Femur (tissue), 1 donor: ENCODE measurements around the gene RNF7.
"Not testable (repeated sequence)": the region's sequence is repeated elsewhere in the genome, so short reads cannot be mapped to it uniquely, and the experiment has no call there.

Source experiments
- DNase-seq: peaks from one replicate; pipeline ENCODE4 v3.0.0-alpha.2; 2017

The RNF7 gene

DNA sequence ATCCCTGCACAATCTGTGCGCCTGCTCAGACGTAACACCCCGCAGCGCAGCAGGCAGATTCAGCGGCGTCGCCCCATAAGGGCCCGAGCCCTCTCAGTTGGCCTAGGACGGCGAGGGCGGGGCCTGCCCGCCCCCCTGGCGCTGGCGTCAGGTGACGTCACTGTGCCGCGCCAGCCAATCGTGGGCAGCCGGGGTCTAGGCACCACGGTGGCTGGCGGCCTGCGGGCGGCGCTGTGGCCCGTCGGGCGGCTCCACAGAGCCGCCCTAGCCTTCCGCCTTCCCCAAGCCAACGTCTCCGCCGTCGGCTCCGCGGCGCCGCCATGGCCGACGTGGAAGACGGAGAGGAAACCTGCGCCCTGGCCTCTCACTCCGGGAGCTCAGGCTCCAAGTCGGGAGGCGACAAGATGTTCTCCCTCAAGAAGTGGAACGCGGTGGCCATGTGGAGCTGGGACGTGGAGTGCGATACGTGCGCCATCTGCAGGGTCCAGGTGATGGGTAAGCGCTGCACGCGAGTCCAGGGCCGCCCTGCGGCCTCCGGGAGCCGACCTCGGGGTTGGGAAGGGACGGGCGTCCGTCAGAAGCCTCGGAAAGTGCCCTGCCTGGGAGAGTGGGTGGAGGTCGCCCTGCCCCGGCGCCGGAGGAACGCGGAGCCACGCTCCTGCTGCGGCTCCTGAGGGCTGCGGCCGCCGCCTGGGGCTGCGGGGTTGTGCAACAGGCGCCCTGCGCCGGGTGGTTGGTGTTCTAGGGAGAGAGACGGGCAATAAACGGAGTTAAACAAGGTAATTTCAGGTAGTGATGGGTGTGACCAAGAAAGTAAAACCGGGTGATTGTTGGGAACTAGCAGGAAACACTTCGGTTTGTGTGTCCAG lies at the start of gene RNF7:
Gene RNF7 (plus strand): TSS at position 277 of the 869 bp plus-strand sequence. CDS start 44 bp downstream, at position 321.
- DNase-seq: peak; percentile 98

DNA sequence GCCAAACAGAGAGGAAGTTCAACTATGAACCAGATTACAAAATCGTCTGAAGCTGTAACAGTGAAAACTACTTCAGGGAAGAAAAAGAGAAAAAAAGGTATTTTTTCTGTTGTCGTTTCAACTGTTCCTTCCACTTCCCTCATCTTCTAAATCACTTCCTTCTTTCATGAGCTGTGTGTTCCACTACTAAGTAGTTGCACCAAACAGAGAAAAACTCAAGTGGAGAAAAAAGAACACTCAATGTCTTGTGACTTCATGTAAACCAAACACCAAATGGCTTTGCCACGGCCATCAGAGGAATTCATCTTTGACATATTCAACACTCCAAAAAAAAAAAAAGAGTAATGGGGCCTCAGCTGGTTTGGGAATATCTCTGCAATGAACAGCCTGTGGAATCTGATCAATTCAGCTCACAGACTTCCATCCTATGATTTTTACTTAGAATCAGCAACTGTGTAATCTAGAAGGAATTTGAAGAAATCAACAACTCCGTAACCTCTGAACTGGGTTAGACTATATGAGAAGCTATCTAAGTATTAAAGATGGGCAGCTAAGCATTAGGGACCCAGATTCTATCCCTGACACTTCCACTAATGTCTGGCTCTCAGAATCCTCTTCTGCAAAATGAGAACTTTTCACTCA lies 47.5 kb upstream of the RNF7 start:
- DNase-seq: no peak

DNA sequence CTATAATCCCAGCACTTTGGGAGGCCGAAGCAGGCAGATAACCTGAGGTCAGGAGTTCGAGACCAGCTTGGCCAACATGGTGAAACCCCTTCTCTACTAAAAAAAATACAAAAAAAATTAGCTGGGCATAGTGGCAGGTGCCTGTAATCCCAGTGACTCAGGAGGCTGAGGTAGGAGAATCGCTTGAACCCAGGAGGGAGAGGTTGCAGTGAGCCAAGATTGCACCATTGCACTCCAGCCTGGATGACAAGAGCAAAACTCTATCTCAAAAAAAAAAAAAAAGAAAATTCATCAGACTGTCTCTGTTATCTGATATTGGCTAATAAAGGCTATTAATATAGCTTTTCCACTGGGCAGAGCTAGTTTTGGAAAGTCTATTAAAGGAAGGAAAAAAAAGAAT lies 46.6 kb upstream of the RNF7 start:
- DNase-seq: not testable (repeated sequence)

DNA sequence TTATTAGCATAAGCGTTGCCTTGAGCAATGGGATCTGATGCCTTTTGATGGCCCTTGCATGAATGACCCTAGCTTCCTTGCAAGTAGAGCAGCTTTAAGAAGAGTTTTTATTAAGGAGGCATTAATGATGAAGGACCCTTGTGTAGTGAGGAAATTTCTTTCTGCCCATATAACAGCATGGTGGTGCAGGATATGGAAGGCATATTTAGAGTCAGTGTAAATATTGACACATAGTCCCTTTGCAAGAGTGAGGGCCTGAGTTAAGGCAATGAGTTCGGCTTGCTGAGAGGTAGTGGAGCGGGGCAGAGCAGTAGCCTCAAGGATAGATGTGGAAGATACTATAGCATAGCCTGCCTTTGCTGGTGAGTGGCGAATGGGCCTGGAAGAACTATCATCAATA lies 45.1 kb upstream of the RNF7 start:
- DNase-seq: not testable (repeated sequence)

DNA sequence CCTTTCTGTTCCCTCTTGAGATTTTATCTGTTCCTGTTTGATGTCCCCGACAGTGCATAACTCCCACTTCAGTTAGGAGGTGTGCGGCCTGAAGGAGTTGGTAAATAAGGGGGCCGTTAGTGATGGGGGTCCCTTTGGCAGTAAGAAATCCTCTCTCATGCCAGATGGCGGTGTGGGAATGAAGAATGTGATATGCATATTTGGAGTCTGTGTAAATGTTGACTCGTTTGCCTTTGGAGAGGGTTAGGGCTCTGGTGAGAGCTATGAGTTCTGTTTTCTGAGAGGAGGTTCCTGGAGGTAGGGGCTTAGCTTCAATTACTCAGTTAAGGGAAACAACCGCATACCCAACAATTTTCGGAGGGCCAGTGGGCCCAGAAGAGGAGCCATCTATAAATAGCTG lies 38.8 kb upstream of the RNF7 start:
- no peak for DNase-seq

DNA sequence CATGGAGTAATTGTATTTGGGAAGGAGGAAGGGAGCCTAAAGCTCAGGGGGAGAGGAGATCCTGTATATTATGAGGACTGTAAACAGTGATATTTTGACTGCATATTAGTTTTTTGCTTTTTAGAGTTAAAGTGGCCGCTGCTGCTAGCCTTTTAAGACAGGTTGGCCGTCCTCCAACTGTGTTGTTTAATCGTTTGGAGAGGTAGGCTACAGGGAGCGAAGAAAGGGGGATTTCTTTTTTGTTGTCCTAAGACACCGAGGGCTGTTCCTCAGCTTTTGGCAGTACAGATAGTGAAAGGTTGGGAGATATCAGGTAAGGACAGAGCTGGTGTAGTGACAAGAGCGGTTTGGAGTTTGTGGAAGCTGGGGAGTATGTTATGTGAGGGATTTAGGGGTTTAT lies 38.2 kb upstream of the RNF7 start:
- DNase-seq: no peak

DNA sequence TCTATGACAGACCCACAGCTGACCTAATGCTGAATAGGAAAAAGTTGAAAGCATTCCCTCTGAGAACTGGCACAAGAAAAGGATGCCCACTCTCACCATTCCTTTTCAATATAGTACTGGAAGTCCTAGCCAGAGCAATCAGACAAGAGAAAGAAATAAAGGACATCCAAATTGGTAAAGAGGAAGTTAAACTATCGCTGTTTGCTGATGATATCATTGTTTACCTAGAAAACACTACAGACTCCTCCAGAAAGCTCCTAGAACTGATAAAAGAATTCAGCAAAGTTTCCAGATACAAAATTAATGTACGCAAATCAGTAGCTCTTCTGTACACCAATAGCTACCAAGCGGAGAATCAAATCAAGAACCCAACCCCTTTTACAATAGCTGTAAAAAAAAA lies 34.7 kb upstream of the RNF7 start:
- not testable (repeated sequence) for DNase-seq

DNA sequence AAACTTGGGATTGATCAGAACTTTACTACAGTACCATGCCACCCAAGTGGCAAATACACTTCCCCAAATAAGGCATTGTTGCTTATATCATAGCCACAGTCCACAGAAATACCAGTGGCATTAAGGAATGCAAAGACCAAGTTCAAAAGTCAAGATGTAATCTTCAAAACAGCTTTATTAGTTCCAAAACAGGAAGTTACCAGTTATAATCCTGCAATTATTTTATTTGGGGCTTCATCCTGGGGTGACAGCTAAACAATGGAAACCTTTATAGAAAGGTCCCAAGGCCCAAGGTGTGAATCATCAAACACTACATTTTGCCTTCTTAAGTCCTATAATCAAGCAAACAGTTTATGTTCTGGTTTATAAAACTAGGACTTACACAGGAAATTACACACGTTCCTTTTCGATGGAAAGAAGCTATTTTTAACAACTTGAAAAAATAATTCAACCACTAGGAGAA lies 30.3 kb upstream of the RNF7 start:
- DNase-seq: no peak

DNA sequence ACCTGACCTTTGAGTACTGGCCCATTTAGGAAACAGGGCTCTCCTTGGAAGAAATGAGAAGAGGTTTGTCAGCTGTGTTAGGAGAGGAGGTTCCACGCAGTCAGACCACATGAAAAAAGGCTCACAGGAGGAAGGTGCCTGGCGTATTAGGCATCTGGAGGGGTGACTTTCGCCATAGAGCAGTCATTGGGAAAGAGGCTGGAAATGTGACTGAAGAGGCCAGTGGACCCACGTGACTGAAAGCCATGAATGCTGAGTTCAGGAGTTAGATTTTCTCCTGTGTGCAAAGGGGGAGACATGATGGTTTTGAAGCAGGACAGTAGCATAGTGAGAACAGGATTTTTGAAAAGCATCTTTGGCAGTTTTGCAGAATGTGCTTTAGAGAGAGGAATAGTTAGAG lies 29.7 kb upstream of the RNF7 start:
- DNase-seq: no peak

DNA sequence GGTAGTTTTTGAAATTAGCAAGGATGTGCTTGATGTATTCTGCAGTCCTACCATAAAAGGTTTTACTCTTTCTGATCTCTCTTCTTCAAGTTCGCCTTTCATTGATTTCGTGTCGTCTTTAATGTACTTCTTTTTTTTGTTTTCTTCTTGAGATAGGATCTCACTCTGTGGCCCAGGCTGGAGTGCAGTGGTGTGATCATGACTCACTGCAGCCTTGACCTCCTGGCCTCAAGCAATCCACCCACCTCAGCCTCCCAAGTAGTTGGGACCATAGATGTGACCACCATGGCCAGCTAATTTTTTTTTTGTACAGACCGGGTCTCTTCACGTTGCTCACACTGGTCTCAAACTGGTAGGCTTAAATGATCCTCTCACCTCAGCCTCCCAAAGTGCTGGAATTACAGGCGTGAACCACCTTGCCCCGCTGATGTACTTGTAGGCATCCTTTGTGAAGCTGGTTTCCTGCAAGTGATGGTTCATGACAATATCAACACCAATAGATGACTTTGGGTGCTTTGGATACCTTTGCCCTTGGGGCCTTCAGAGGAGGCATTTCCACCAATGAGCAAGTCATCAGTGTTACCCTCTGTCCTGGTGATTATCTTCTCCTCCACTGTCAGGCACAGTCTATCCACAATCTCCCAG lies 28.9 kb upstream of the RNF7 start:
- no peak for DNase-seq

DNA sequence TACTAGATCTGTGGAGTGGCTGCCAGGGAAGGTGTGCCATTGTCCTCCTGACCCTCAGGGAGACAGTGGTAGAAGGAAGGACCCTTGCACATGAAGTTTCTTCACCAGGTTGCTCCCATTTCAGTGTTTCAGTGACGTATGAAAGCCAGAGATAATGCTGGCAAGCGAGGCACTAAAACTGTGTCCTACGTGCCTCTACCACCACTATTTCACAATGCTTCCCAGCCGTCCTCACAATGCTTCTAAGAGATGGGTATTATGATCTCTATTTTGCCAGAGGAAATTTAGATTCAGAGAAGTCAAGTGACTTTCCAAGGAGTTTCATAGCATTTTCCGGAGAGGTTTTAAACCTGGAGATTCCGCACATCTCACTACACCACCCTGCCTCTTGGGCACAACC lies 28.0 kb upstream of the RNF7 start:
- DNase-seq: no peak

DNA sequence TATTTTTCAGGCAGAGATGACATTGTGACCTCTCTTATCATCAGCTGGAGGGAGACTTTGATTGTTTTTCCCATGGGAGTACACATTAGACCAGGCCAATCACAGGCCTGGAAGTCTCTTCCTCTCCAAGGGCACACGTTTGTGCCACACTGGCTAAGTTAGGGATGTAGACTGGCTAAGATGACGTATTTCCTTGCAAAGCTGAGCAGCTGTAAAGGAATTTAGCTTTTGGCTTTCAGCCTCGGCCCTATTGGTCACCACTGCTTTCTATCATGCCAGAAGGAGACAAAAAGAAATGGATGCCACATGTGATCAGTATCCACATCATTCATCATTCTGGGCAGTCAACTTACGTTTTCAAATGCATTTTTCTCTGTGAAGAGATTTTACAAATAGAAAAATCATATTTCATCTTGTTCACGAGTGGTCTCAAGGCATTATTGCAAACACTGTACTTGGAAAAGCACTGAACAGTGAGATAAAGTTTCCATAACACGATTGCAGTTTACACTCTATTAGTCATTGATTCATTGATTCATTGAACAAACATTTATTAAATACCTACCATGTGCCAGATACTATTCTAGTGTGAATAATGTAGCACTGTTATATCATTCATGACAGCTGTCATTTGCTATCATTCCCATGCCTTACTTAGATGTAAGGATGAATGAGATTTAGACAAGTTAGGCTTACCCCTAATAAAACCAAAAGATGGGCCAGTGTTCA lies 27.0 kb upstream of the RNF7 start:
- no peak for DNase-seq

DNA sequence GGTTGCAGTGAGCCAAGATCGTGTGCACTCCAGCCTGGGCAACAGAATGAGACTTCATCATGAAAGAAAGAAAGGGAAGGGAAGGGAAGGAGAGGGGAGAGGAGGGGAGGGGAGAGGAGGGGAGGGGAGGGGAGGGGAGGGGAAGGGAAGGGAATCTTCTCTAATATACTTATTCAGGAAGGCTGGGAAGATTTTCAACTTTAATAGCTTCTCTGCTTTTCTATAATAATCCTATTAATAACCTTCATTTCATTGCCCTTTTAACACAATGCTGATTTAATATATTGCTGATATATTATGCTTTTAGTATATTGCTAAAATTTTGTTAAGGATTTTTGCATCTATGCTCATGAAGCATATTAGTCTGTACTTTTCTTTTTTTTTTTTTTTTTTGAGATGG lies 23.4 kb upstream of the RNF7 start:
- DNase-seq: no peak

DNA sequence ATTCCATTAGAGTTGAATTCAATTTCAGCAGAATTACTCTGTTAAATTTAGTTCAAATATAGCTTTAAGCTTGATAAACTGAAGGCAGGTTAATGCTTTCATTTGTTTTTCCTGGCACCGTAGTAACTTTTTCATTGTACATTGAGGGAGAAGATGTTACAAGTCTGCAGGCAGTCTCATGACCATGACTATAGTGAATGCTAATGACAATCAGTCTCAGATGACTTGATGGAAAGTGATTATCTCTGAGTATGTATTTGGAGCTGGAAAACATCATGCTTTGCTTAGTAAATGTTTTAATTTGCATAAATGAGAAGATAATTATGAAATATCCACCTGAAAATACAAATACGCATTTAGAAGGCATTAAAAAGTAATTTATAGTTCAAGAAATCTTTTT lies 16.0 kb upstream of the RNF7 start:
- no peak for DNase-seq

DNA sequence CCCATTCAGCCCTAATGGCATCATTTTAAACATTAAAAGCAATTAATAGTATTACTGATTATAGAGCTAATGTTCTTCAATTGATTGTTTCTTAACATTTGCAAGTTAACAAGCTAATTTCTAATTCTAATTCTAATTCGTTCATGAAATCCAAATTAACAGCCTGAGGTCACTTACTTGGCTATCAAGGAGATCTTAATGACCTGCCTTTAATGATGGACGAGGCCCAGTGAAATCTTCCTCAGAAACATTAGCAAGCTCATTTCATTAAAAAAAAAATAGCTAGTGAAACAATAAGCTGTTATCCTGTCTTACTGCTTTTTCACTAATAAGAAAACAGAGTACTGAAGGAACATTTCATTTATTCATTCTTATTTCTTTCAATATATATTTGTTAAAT lies 15.4 kb upstream of the RNF7 start:
- DNase-seq: no peak

DNA sequence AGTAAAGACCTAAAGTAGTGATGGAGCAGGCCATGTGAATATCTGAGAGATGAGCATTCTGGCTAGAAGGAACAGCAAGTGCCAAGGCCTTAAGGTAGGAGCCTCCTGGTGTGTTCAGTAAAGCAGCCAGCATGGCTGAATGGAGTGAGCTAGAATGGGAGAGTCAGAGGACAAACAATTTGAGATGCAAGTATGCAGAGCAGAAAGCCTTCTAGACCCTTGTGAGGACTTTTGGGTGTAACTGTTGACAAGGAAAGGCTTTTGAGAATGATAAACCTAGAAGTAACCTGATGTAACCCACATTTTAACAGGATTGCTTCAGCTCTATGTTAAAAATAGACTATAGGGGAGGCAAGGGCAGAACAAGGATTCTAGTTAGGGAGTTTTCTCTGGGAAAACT lies 14.8 kb upstream of the RNF7 start:
- no peak for DNase-seq

DNA sequence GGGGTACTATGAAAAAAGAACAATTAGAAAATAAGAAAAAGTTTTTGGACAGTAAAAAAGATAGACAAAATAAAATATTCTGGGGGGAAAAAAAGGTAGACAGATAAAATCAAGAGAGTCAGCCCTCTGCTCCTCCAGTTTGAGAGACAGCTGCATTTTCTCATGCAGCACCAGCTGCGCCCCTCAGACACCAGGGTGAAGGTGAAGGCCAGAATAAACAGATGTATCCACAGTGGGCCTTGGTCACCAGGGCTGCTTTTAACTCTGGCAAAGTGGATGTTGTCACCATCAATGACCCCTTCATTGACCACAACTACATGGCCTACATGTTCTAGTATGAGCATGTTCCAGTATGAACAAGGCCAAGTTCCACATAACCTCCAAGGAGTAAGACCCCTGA lies 13.9 kb upstream of the RNF7 start:
- DNase-seq: no peak

DNA sequence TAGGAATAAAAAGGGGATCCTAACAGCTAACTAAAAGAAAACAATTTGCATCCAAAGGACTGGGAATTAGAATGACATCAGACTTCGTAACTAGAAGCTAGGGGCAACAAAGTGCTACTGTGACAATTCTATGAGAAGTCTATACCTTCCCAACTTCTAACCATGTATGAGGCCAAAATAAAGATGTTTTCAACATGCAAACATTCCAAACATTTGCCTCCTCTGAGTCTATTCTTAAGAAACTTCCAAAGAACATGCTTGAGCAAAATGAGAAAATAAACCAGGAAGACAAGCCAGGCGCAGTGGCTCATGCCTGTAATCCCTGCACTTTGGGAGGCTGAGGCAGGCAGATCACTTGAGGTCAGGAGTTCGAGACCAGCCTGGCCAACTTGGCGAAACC lies 13.1 kb upstream of the RNF7 start:
- DNase-seq: no peak

DNA sequence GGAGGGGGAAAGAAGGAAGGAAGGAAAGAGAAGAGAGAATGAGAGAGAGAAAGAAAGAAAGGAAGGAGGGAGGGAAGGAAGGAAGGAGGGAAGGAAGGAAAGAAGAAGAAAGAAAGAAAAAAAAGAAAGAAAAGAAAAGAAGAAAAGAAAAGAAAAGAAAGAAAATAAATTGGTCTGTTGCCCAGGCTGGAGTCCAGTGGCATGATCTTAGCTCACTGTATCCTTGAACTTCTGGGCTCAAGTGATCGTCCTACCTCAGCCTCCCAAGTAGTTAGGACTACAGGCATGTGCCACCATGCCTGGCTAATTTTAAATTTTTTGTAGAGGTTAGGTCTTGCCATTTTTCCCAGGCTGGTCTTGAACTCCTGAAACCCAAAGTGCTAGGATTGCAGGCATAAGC lies 11.6 kb upstream of the RNF7 start:
- DNase-seq: no peak

DNA sequence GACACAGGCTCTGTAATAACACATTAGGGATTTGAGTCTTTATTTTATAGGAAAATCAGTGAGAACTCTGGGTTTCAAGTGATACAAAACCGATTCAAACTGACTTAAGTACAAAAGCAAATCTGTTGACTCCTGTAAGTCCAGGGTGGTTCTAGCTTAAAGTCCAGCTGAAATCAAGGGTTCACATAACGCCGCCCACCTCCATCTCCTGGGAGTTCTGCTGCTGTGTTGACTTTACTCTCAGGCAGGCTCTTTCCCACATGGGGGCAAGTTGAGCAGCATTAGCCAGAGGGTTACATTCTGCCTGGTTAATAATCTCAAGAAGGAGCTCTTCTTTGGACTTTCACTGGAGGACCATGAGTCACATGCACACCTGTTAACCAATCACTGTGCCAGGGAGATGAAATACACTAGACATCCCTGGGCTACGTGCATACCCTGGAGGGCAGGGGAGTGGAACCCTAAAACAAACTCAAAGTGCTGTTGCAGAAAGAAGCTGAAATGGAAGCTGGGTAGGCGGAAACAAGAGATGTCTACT lies 9.7 kb upstream of the RNF7 start:
- no peak for DNase-seq

DNA sequence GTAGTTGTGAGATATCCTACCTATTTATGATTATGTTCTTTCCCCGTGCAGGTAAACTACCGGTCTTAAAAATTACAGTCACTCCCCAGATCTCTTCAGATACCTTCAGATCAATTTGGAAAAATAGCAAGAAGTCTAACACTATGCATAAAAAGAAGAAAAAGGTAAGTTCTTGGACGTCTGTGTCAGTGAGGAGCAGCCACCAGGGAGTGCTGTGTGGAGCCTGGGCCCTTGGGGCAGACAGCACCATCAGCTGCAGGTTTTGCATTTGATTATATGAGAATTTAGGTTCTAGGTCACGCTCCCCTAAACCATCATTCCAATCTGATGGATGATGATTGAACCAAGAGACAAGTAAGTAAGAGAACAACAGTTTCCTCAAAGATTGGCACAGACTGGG lies 8.9 kb upstream of the RNF7 start:
- DNase-seq: no peak

DNA sequence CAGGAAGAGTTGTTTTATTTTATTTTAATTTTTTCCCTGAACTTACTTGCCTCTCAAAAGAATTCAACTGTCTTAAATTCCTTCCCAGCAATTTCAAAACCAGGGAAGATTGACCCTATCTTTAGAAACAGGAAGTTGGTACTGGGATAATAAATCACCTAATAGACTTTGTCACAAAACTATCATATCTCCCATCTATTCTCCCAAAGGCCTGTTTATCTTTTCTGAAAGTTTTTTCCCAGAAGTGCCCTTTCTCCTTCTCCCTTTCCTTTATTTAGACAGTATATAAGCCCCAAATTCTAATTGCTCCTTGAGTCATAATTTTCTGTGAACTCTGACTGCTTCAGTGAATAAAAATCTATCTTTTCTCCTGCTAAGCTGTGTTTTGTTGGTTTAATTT lies 2.9 kb upstream of the RNF7 start:
- DNase-seq: no peak
